PC-3 (cell line): ENCODE measurements around the gene SUSD6. TPM values are rescaled to one million over a fixed set of nuclear protein-coding genes. Genes with fewer than 3 reads are reported as not detected.

Experiments used
- total RNA-seq: library from RNA; depleted of rRNA; stranded (reverse); fragments of >200 nt; gene quantifications from 2 replicates; pipeline ENCODE4 v1.2.3, GENCODE V29; 2014; rRNA removed

SUSD6 gene
- total RNA-seq, 1 experiment from 2014 or later, result 6.1 TPM

Other genes with a start within 250 kb of the SUSD6 start
- 128 and 132 TPM in 2 replicates for gene ERH, start 213.3 kb upstream of the SUSD6 start, total RNA-seq
- gene SLC39A9, start 212.9 kb upstream of the SUSD6 start, total RNA-seq, result 74.9 and 80.8 TPM in 2 replicates
- gene PLEKHD1, start 126.9 kb upstream of the SUSD6 start, total RNA-seq, result 0.15 and 0.35 TPM in 2 replicates
- gene CCDC177, start 36.7 kb upstream of the SUSD6 start, total RNA-seq, result not detected in 2 replicates
- gene SRSF5, start 155.5 kb downstream of the SUSD6 start, total RNA-seq, result 213 and 309 TPM in 2 replicates
- gene SLC10A1, start 185.6 kb downstream of the SUSD6 start, total RNA-seq, result not detected in 2 replicates